PC-9 (cell line): ENCODE data around the gene CACNA1H. TPM values are rescaled to one million over a fixed set of nuclear protein-coding genes. Genes with fewer than 3 reads are reported as not detected.

Experiments
- BruUV-seq: library from RNA; stranded (reverse); fragments of 400-500 nt; replicated peaks from 2 replicates; lab custom pipeline; 2021; lab: Mats Ljungman, UMichigan
- CTCF ChIA-PET: fragments of 300-600 bp; sonication (Branson Sonifier 250); formaldehyde crosslinking; loops from one replicate; lab custom pipeline; 2022; ENCODE audit warnings: antibody characterized with exemption; lab: Charles Lee
- POLR2A ChIA-PET: fragments of 300-600 bp; sonication (Branson Sonifier 250); formaldehyde crosslinking; loops from one replicate; lab custom pipeline; 2022; ENCODE audit warnings: antibody characterized with exemption; ENCODE audit not compliant: unreplicated experiment; lab: Charles Lee
- DNase-seq, 2 experiments: peaks; one replicate each; pipeline versions ENCODE4 v3.0.0 to v3.0.0-alpha.2; 2015 to 2022; ENCODE audit warnings: mixed read lengths in 1 of 2
- H2AFZ ChIP-seq: fragments of 200-600 bp; sonication (generic); 2 replicates; pipeline ENCODE4 v1.8.1; 2017; ENCODE audit warnings: antibody characterized with exemption
- H3F3A ChIP-seq: fragments of 200-600 bp; sonication (generic); 2 replicates; pipeline ENCODE4 v1.8.1; 2017; ENCODE audit warnings: antibody characterized with exemption, mild to moderate bottlenecking, low read depth; ENCODE audit not compliant: insufficient read depth
- H3K27ac ChIP-seq: fragments of 200-600 bp; sonication (generic); 2 replicates; pipeline ENCODE4 v1.6.1; 2016; ENCODE audit warnings: mixed run types
- H3K27me3 ChIP-seq: fragments of 200-600 bp; sonication (generic); 2 replicates; pipeline ENCODE4 v1.6.1; 2016; ENCODE audit warnings: low read depth, mixed run types; ENCODE audit not compliant: insufficient read depth
- H3K36me3 ChIP-seq: fragments of 200-600 bp; sonication (generic); 2 replicates; pipeline ENCODE4 v1.6.1; 2016; ENCODE audit warnings: low read depth, mixed run types
- H3K4me1 ChIP-seq: fragments of 200-600 bp; sonication (generic); replicated peaks from 2 replicates; pipeline ENCODE4 v1.6.1; 2016; ENCODE audit warnings: mixed run types; ENCODE audit not compliant: insufficient read depth
- H3K4me2 ChIP-seq: fragments of 200-600 bp; sonication (generic); 2 replicates; pipeline ENCODE4 v1.6.1; 2017; ENCODE audit warnings: mixed run types
- H3K4me3 ChIP-seq: fragments of 200-600 bp; sonication (generic); 2 replicates; pipeline ENCODE4 v1.6.1; 2016; ENCODE audit warnings: mixed run types
- H3K79me2 ChIP-seq: fragments of 200-600 bp; sonication (generic); 2 replicates; pipeline ENCODE4 v1.6.1; 2017; ENCODE audit warnings: low read depth, mixed run types
- H3K9me2 ChIP-seq: fragments of 200-600 bp; sonication (generic); 2 replicates; pipeline ENCODE4 v1.8.1; 2017; ENCODE audit warnings: mild to moderate bottlenecking; ENCODE audit not compliant: insufficient read depth
- H3K9me3 ChIP-seq: fragments of 200-600 bp; sonication (generic); 2 replicates; pipeline ENCODE4 v1.8.1; 2016; ENCODE audit warnings: low read depth; ENCODE audit not compliant: insufficient read depth
- H4K20me1 ChIP-seq: fragments of 200-600 bp; sonication (generic); 2 replicates; pipeline ENCODE4 v1.8.1; 2017; ENCODE audit not compliant: insufficient read depth
- CTCF ChIP-seq: fragments of 200-600 bp; sonication (generic); conservative IDR thresholded peaks from 2 replicates; pipeline ENCODE4 v1.6.1; 2017; ENCODE audit warnings: mixed run types, antibody characterized with exemption, mild to moderate bottlenecking, moderate library complexity
- EZH2 ChIP-seq: fragments of 200-600 bp; sonication (generic); IDR thresholded peaks from 2 replicates; pipeline ENCODE4 v1.8.0; 2017; ENCODE audit warnings: antibody characterized with exemption, low read depth
- intact Hi-C: fragments of 100-400 bp; cut with micrococcal nuclease; formaldehyde crosslinking; loops from one replicate; pipeline ENCODE4 v1.10.0; 2022; ENCODE audit not compliant: unreplicated experiment
- total RNA-seq: library from RNA; stranded (reverse); gene quantifications from 2 replicates; pipeline ENCODE4 v1.2.3, GENCODE V29; 2021

Gene CACNA1H
- total RNA-seq, 1 experiment from 2014 or later: not detected

DNA sequence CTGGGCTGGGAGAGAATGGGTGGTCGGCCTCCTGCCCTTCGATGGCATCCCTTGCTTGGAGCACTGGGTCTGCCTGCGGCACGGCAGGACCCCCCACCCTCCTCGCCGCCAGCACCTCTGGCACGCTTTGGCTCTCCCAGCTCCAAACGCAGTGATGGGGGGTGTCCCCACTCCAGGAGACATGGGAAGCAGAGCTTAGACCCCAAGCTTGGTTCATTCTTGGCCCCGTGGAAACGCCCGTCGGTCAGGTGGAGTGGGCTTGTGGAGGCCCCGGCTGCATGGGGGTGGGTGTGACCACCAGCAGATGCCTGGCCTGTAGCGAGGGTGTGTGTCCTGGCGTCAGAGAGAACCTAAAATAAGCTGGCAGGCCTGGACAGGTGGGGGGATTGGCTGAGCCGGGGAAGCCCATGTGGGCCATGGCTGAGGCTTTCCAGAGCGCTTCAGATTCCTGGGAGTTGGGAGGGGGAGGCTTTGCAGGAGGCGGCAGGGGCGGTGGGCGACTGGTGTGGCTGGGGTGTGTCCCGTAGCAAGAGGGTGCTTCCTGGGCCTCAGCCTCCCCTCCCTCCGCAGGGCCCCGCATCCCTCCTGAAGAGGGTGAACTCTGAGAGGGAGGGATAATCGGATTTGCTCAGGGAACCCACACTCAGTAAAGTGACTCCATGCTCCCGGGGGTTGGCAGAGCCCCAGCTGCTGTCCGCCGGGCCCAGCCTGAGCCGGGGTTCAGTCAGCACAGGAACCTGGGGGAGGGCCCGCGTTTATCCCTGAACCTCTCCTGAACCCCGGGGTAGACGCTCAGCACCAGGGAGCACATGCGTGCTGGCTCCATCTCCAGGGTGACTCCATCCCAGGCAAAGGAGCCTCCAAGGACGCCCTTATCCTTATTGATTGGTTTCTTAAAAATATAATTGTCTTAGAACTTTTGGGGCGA is 3.4 kb downstream of the CACNA1H start:
- Histone ChIP-seq H3K36me3 (no peaks in the 10 kb centered on the region), H3K4me1 (no peaks in the 10 kb centered on the region), H3K4me2 (no peak overlapping the region), H3K79me2 (no peaks in the 10 kb centered on the region), H3K9me2 (no peaks in the 10 kb centered on the region), H3K27ac (no peak overlapping the region), H2AFZ (no peak overlapping the region), H3K9me3 (no peaks in the 10 kb centered on the region), H3K27me3 (peaks cover 44% of the 10 kb centered on the region), H3F3A (no peaks in the 10 kb centered on the region; the same call in 1 of the 2 replicates), H4K20me1 (no peaks in the 10 kb centered on the region), H3K4me3 (no peak overlapping the region)
- TF ChIP-seq CTCF (no peak), EZH2 (no peak)
- CTCF ChIA-PET: no interaction called here
- BruUV-seq: no TSS peak
- POLR2A ChIA-PET: no interaction called here
- intact Hi-C loops: no loop called here
- no peak for DNase-seq

DNA sequence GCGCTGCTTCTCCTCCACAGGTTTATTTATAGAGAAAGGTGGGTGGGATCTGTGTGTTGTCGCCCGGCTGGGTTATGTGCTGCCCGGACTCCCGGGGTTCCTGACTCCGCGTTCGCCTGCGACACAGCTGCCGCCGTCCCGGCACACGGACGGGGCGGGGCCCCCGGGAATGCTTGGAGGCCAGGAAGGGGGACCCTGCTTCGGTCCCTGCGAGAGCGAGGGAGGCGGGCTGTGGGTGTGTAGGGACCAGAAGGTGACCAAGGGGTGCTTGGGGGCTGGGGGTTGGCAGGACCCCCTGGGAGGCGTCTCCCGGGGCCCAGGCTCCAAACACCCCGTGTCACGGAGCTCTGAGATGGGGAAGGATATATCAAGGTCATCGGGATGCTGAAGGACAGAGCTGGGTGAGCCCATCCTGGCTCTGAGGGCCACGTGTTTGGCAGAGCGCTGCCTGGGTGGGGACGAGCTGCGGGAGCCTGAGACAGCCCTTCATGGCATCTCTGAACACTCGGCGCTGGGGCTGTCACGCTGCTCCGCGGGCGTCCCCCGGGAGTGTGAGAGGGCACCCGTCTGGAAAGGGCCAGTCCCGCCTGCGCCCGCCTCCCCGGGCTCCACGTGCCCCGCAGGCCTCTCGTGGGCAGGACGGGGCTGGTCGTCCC is 4.2 kb downstream of the CACNA1H start:
- no peaks in the 10 kb centered on the region for H3K9me2 ChIP-seq
- peaks cover 47% of the 10 kb centered on the region for H3K27me3 ChIP-seq
- BruUV-seq: no TSS peak
- ChIA-PET CTCF (no interaction called here), POLR2A (no interaction called here)
- H4K20me1 ChIP-seq: no peaks in the 10 kb centered on the region
- no peak overlapping the region for H3K4me2 ChIP-seq
- H3F3A ChIP-seq: no peaks in the 10 kb centered on the region
- no peaks in the 10 kb centered on the region for H3K36me3 ChIP-seq
- no peaks in the 10 kb centered on the region for H3K79me2 ChIP-seq
- DNase-seq: no peak
- TF ChIP-seq EZH2 (no peak), CTCF (no peak)
- H2AFZ ChIP-seq: no peak overlapping the region
- no peak overlapping the region for H3K27ac ChIP-seq
- no peak overlapping the region for H3K4me3 ChIP-seq
- intact Hi-C loops: no loop called here
- no peaks in the 10 kb centered on the region for H3K9me3 ChIP-seq
- no peaks in the 10 kb centered on the region for H3K4me1 ChIP-seq

- CTCF ChIA-PET: no interaction called here
- Histone ChIP-seq H3F3A (no peaks in the 10 kb centered on the region), H3K4me3 (no peak overlapping the region), H3K36me3 (no peaks in the 10 kb centered on the region), H2AFZ (no peak overlapping the region), H3K9me3 (no peaks in the 10 kb centered on the region), H3K4me2 (no peak overlapping the region), H3K27ac (no peak overlapping the region), H4K20me1 (no peaks in the 10 kb centered on the region), H3K79me2 (no peaks in the 10 kb centered on the region), H3K27me3 (peaks cover 54% of the 10 kb centered on the region), H3K4me1 (no peaks in the 10 kb centered on the region), H3K9me2 (no peaks in the 10 kb centered on the region)
- POLR2A ChIA-PET: no interaction called here
- no TSS peak for BruUV-seq
- TF ChIP-seq EZH2 (no peak), CTCF (no peak)
- intact Hi-C loops: no loop called here
- no peak for DNase-seq
Measured at GRCh38 chr16:1157639-1158455, 4.9 kb downstream of the CACNA1H start.
